Stimulated activated effector memory CD8-positive, alpha-beta T cell treated with anti-CD3 and anti-CD28 coated beads, Interleukin-12 subunit alpha, Interleukin-12 subunit beta, amount 100 ng/mL, for 72 hours (primary cell): ENCODE data around the gene KRTAP13-1.

ENCODE experiments used
- ATAC-seq: fragments of 150-1000 bp; cut with Tn5 transposase; 2 replicates; pipeline ENCODE4 v1.10.0; 2021
- DNase-seq, 2 donors: peaks; one replicate each; pipeline ENCODE4 v3.0.0; 2021 to 2022; ENCODE audit warnings: low spot score in 2 of 2
- H3K27ac Mint-ChIP-seq: one replicate; pipeline ENCODE4 v1.8.0; 2022; ENCODE audit warnings: mild to moderate bottlenecking, mixed read lengths
- H3K36me3 Mint-ChIP-seq: one replicate; pipeline ENCODE4 v1.8.0; 2022; ENCODE audit warnings: mild to moderate bottlenecking, mixed read lengths
- H3K4me1 Mint-ChIP-seq: one replicate; pipeline ENCODE4 v1.8.0; 2022; ENCODE audit warnings: mixed read lengths
- H3K4me3 Mint-ChIP-seq: one replicate; pipeline ENCODE4 v1.8.0; 2022; ENCODE audit warnings: mild to moderate bottlenecking, mixed read lengths
- H3K9me3 Mint-ChIP-seq: one replicate; pipeline ENCODE4 v1.8.0; 2022; ENCODE audit warnings: mixed read lengths

Gene KRTAP13-1

DNA sequence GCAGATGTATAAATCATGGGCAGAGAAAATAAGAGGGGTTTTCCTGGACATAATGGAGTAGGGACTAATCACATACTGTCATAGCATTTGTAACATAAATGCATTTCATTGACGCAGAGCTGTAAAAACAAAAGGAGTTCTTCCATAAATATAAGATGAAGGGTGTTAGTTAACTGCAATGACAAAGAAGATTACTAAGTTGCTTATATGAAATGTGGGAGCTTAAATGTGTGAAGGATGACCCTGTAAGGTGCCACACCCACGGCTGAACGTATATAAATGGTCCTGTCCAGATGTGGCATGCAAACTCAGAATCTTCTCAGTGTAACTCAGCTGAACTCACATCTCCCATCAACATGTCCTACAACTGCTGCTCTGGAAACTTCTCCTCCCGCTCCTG, at the start of gene KRTAP13-1:
KRTAP13-1 (plus strand) TSS at position 301 of the 400 bp plus-strand sequence; CDS start at position 357, 56 bp downstream.
- Mint-ChIP-seq H3K9me3 (peaks cover 7% of the 10 kb centered on the region), H3K4me3 (no peak within 1 kb of the TSS), H3K36me3 (no peaks in the 10 kb centered on the region), H3K4me1 (no peaks in the 10 kb centered on the region), H3K27ac (no peak within 1 kb of the TSS)
- no peak for ATAC-seq
- no peak for DNase-seq

DNA sequence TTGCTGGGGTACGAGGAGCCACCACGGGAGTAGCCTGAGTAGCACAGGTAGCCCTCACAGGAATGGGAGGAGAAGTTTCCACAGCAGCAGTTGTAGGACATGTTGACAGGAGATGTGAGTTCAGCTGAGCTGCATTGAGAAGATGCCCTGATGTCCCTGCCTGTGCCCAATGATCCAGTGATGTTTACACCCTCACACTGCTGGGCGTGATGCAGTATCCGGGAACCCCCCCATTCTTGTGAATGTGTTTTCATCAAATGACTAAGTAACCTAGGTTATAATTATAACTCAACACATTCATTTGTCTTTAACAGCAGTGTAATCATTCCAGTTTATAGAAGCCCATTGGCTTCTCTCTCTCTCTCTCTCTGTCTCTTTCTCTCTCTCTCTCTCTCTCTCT, 47.3 kb upstream of the KRTAP13-1 start, which contains the start of gene KRTAP23-1:
KRTAP23-1 (minus strand) TSS at position 101 of the 400 bp plus-strand sequence; CDS start at position 101, 0 bp downstream.
- Mint-ChIP-seq H3K4me1 (no peaks in the 10 kb centered on the region), H3K27ac (no peak within 1 kb of the TSS), H3K36me3 (no peaks in the 10 kb centered on the region), H3K4me3 (no peak within 1 kb of the TSS), H3K9me3 (peaks cover 8% of the 10 kb centered on the region)
- ATAC-seq (no peak), DNase-seq (no peak)

DNA sequence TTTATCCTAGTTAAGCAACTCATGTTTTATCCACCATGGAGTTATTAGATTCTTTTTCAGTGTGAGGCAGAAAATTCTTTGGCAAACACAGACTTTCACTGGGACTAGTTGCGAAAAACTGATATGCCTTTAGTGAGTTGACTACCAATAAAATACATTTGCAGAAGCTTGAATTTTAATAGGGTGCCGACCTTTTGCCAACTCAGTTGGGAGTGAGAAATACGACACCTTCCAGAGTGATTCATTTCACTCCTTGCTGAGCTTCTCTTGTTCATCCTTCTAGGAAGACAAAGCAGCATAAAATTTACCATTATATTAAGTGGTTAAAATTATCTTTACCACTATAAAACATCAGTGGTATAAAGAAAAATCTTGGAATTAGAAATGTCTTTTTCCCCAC, 46.3 kb upstream of the KRTAP13-1 start:
- H3K4me3 Mint-ChIP-seq, result no peak overlapping the region
- no peak for DNase-seq
- no peaks in the 10 kb centered on the region for H3K36me3 Mint-ChIP-seq
- H3K4me1 Mint-ChIP-seq, result no peaks in the 10 kb centered on the region
- H3K27ac Mint-ChIP-seq, result no peak overlapping the region
- no peak for ATAC-seq
- H3K9me3 Mint-ChIP-seq, result peaks cover 12% of the 10 kb centered on the region

DNA sequence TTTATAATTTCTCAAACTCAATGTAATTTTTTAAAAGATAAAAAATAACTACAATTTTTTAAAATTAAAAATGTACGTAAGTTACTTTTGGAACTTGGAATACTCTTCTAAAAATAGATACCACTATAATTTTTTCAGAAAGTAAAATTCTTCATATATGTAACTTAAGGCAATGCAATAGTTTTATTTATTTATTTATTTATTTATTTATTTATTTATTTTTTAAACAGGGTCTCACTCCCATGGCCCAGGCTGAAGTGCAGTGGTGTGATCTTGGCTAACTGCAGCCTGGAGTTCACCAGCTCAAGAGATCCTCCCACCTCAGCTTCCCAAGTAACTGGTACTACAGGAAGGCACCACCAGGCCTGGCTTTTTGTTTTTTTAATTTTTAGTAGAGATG, 44.3 kb upstream of the KRTAP13-1 start:
- Mint-ChIP-seq H3K4me1 (no peaks in the 10 kb centered on the region), H3K9me3 (peaks cover 14% of the 10 kb centered on the region), H3K36me3 (no peaks in the 10 kb centered on the region), H3K4me3 (no peak overlapping the region), H3K27ac (no peak overlapping the region)
- ATAC-seq (no peak), DNase-seq (no peak)

DNA sequence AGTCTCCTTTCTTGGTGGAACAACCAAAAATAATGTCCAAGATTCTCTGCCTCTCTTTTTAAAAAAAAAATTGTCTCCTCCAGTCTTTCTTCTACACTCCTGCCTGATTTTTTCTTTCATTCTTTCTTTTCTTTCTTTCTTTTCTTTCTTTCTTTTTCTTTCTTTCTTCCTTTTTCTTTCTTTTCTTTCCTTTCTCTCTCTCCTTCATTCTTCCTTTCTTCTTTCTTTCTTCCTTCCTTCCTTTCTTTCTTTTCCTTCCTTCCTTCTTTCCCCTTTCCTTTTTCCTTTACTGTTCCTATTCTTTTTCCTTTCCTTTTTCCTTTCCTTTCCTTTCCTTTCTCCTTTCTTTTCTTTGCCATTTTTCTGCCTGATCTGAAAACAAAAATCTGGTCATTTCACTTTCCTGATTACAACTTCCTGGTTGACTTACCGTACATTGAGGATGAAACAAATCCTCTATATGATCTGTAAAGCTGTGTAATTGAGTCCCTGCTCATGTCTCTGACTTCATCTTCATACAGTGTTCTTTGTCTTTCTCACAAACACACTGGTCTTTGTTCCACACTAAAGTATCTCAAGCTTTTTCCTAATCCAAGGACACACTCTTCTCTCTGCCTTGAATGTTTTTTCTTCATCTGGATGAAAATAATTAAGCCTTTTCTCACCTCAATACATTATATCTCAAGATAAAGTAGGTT, 41.4 kb upstream of the KRTAP13-1 start:
- H3K4me1 Mint-ChIP-seq, result no peaks in the 10 kb centered on the region
- H3K36me3 Mint-ChIP-seq, result no peaks in the 10 kb centered on the region
- ATAC-seq (no peak), DNase-seq (no peak)
- H3K27ac Mint-ChIP-seq, result no peak overlapping the region
- no peak overlapping the region for H3K4me3 Mint-ChIP-seq
- H3K9me3 Mint-ChIP-seq, result peaks cover 11% of the 10 kb centered on the region

DNA sequence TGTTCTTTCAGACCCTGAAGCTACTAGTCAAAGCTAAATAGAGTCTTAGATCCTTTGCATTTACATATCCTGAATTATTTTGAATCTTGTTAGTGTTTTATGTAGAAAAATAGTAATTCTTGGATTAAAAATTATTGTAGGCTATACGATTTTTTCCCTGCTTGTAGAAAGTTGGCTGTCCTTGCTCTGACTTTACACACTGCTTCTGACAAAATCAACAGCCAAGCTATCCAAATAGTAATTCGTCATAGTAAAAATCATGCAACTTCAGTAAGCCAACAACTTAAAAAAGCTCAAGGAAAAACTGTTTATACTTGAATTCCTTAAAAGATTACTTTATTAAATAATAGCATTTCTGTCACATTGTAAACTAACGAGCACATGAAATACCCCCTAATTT, 39.9 kb upstream of the KRTAP13-1 start:
- DNase-seq, result no peak
- Mint-ChIP-seq H3K4me3 (no peak overlapping the region), H3K4me1 (no peaks in the 10 kb centered on the region)

GRCh38 chr21:30372139-30372770, 23.6 kb upstream of the KRTAP13-1 start, which contains the start of gene KRTAP13-2:
TSS of gene KRTAP13-2 (minus strand) at chr21:30372271. CDS start at chr21:30372213, 58 bp downstream.
- DNase-seq (no peak), ATAC-seq (no peak)
- Mint-ChIP-seq H3K27ac (no peak within 1 kb of the TSS), H3K36me3 (no peaks in the 10 kb centered on the region), H3K9me3 (peaks cover 9% of the 10 kb centered on the region), H3K4me3 (no peak within 1 kb of the TSS), H3K4me1 (no peaks in the 10 kb centered on the region)

More for the DNA sequence above, 39.9 kb upstream of the KRTAP13-1 start:
- Mint-ChIP-seq H3K36me3 (no peaks in the 10 kb centered on the region), H3K27ac (no peak overlapping the region), H3K9me3 (peaks cover 11% of the 10 kb centered on the region)
- no peak for ATAC-seq

- peaks cover 14% of the 10 kb centered on the region for H3K9me3 Mint-ChIP-seq
- no peak overlapping the region for H3K4me3 Mint-ChIP-seq
- H3K27ac Mint-ChIP-seq, result no peak overlapping the region
- no peaks in the 10 kb centered on the region for H3K4me1 Mint-ChIP-seq
- ATAC-seq (no peak), DNase-seq (no peak)
- no peaks in the 10 kb centered on the region for H3K36me3 Mint-ChIP-seq
Measured at GRCh38 chr21:30382201-30382600, 13.6 kb upstream of the KRTAP13-1 start.

DNA sequence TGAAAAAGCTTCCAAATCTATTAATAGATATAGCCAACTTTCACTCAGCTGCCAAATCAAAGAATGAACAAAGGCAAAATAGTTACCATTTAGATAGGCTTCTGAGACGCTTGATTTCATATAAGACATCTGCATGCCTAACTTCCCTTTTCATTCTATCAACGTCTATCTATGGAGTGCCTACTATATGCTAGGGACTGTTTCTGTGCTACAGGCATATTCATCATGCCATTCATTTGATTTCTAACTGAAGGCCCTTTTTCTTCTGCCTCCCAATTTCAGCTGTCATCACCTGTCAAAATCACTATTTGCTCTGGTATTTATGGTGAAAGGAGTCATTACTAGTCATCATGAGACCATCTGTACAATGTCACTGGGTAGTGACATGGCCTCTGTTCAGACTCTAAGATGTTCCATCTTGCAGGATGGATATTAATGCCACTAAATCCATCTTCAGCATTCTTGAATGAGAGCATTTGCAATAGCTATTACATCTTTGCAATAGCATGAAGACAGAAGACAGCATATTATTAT, 4.3 kb upstream of the KRTAP13-1 start:
- Mint-ChIP-seq H3K4me1 (no peaks in the 10 kb centered on the region), H3K27ac (no peak overlapping the region), H3K36me3 (no peaks in the 10 kb centered on the region), H3K9me3 (peaks cover 7% of the 10 kb centered on the region), H3K4me3 (no peak overlapping the region)
- ATAC-seq (no peak), DNase-seq (no peak)

- no peak for DNase-seq
- H3K36me3 Mint-ChIP-seq, result no peaks in the 10 kb centered on the region
- no peak overlapping the region for H3K4me3 Mint-ChIP-seq
- no peak for ATAC-seq
- H3K27ac Mint-ChIP-seq, result no peak overlapping the region
- H3K9me3 Mint-ChIP-seq, result peaks cover 10% of the 10 kb centered on the region
- H3K4me1 Mint-ChIP-seq, result no peaks in the 10 kb centered on the region
Measured at GRCh38 chr21:30408782-30409494, 13.1 kb downstream of the KRTAP13-1 start.

DNA sequence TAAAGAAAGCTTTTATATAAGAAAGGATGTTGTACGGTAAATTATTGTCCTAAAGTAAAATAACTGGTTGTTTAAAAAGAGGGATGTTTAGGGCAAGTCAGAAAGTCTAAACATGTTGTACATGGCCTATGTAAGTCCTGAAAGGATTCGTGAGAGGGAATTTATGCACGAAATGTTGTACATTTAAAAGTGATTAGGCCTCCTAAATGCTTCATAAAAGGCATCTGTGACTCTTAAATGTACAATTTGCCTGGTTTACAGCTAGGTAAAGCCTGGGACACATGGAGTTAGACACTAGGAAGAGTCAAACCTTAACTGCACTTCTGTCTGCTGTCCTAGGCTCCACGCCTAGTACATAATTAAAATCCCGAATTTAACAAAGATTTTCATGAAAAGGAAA, 20.2 kb downstream of the KRTAP13-1 start:
- peaks cover 2% of the 10 kb centered on the region for H3K9me3 Mint-ChIP-seq
- no peak overlapping the region for H3K4me3 Mint-ChIP-seq
- H3K27ac Mint-ChIP-seq, result no peak overlapping the region
- no peaks in the 10 kb centered on the region for H3K36me3 Mint-ChIP-seq
- no peaks in the 10 kb centered on the region for H3K4me1 Mint-ChIP-seq
- DNase-seq (no peak), ATAC-seq (no peak)

GRCh38 chr21:30425826-30426225, 30.0 kb downstream of the KRTAP13-1 start, which contains the start of gene KRTAP13-3:
TSS of gene KRTAP13-3 (minus strand) at chr21:30425926. CDS start at chr21:30425912, 14 bp downstream.
- no peaks in the 10 kb centered on the region for H3K4me1 Mint-ChIP-seq
- H3K36me3 Mint-ChIP-seq, result no peaks in the 10 kb centered on the region
- DNase-seq (no peak), ATAC-seq (no peak)
- H3K9me3 Mint-ChIP-seq, result peaks cover 3% of the 10 kb centered on the region
- no peak within 1 kb of the TSS for H3K27ac Mint-ChIP-seq
- H3K4me3 Mint-ChIP-seq, result no peak within 1 kb of the TSS

- no peak for ATAC-seq
- DNase-seq, result no peak
- H3K27ac Mint-ChIP-seq, result no peak overlapping the region
- H3K4me3 Mint-ChIP-seq, result no peak overlapping the region
- no peaks in the 10 kb centered on the region for H3K4me1 Mint-ChIP-seq
- H3K36me3 Mint-ChIP-seq, result no peaks in the 10 kb centered on the region
- H3K9me3 Mint-ChIP-seq, result peaks cover 3% of the 10 kb centered on the region
Measured at GRCh38 chr21:30426731-30427130, 30.9 kb downstream of the KRTAP13-1 start.

- no peaks in the 10 kb centered on the region for H3K4me1 Mint-ChIP-seq
- ATAC-seq, result no peak
- no peak within 1 kb of the TSS for H3K27ac Mint-ChIP-seq
- H3K4me3 Mint-ChIP-seq, result no peak within 1 kb of the TSS
- no peak for DNase-seq
- H3K36me3 Mint-ChIP-seq, result no peaks in the 10 kb centered on the region
- peaks cover 3% of the 10 kb centered on the region for H3K9me3 Mint-ChIP-seq
Measured at GRCh38 chr21:30430170-30430655, 34.4 kb downstream of the KRTAP13-1 start, which contains the start of gene KRTAP13-4. TSS of gene KRTAP13-4 (plus strand) at chr21:30430220. CDS start at chr21:30430276, 56 bp downstream.

GRCh38 chr21:30434033-30434631, 38.3 kb downstream of the KRTAP13-1 start:
- DNase-seq (no peak), ATAC-seq (peak; percentile 57)
- H3K36me3 Mint-ChIP-seq, result no peaks in the 10 kb centered on the region
- H3K9me3 Mint-ChIP-seq, result no peaks in the 10 kb centered on the region
- H3K4me3 Mint-ChIP-seq, result no peak overlapping the region
- no peak overlapping the region for H3K27ac Mint-ChIP-seq
- no peaks in the 10 kb centered on the region for H3K4me1 Mint-ChIP-seq
